ENCODE data around the gene RAB15.

DNA sequence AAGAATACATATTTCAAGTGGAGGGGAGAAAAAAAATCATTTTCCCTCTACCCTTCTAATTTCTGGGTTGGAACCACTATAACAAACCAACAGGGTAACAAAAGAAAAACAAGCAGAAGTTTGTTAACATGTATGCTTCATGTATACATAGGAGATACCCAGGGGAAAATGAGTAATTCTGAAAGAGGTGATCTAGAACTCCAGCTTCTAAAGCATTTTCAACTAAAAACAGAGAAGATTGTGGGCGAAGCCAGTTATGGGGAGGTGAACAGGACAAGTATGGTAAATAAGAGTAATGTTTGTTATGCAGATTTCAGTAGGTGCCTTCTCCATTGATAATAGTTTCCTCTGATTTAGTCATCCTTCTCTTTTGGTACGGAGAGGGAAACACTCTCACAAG is 31.3 kb upstream of the RAB15 start:
- TF ChIP-seq, protein P1, sequence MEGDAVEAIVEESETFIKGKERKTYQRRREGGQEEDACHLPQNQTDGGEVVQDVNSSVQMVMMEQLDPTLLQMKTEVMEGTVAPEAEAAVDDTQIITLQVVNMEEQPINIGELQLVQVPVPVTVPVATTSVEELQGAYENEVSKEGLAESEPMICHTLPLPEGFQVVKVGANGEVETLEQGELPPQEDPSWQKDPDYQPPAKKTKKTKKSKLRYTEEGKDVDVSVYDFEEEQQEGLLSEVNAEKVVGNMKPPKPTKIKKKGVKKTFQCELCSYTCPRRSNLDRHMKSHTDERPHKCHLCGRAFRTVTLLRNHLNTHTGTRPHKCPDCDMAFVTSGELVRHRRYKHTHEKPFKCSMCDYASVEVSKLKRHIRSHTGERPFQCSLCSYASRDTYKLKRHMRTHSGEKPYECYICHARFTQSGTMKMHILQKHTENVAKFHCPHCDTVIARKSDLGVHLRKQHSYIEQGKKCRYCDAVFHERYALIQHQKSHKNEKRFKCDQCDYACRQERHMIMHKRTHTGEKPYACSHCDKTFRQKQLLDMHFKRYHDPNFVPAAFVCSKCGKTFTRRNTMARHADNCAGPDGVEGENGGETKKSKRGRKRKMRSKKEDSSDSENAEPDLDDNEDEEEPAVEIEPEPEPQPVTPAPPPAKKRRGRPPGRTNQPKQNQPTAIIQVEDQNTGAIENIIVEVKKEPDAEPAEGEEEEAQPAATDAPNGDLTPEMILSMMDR (IDR thresholded peaks at IDR 0.05) = no peak
- no peak for TF ChIP-seq POLR2A (IDR thresholded peaks at IDR 0.05)
